ENCODE measurements around the gene A3GALT2.
A peak's percentile ranks its signal among the peaks of the same experiment; 100 is the strongest.

The A3GALT2 gene

DNA sequence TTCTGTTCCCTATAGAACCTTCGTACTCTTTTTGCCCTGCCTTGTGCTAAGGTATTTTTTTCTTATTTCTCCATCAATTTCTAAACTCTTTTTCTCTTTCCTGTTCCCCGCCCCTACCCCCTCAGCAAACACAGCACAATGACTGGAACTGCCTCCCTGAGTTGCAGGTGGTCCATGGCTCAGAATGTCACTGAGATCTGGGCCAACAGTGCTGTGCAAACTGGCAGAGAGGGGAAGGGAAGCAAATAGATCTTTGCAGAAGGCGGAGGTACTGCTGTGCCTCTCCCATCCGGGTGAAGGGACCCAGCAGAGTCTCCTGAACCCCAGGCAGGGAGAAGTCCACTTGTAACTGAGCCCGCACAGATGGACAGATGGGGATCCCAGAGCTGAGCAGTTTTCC, 32.6 kb upstream of the A3GALT2 start:
- Histone ChIP-seq H3K27ac (ENCODE audit: low read depth, low read length) (no peak overlapping the region), H3K9me3 (ENCODE audit: control insufficient read depth in 5 of 5, low read length in 5 of 5) (no peaks in the 10 kb centered on the region), H3K9ac (ENCODE audit: low read length in 5 of 5) (no peak overlapping the region), H3K4me3 (ENCODE audit: low read depth in 1 of 5, low read length in 5 of 5) (no peak overlapping the region), H3K4me1 (ENCODE audit: control insufficient read depth in 5 of 5, insufficient read depth in 5 of 5, low read length in 5 of 5) (peaks cover 0 to 17% (median 12%) of the 10 kb centered on the region in 5 donors), H3K27me3 (ENCODE audit: control insufficient read depth in 5 of 5, insufficient read depth in 4 of 5, low read length in 5 of 5) (no peaks in the 10 kb centered on the region), H3K36me3 (ENCODE audit: control insufficient read depth in 5 of 5, insufficient read depth in 5 of 5, low read length in 5 of 5) (peaks cover 0 to 15% (median 3%) of the 10 kb centered on the region in 5 donors)

DNA sequence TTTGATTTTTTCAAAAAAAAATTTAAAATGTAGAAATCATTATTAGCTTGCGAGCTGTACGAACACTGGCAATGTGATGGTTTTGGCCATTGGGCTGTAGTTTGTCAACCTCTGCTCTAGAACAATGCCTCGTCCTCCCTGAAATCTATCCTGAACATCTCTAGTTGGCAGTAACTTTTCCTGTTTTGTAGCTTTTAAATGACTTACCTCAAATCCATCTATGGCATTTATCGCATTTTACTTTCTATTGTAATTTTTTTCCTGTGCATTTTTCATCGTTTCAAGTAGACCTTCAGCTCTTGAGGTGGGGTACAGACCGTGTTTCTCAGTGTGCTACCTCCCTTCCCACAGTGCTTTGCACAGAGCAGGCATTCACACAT, 30.4 kb upstream of the A3GALT2 start:
- H3K9me3 ChIP-seq (ENCODE audit: control insufficient read depth in 5 of 5, low read length in 5 of 5), result no peaks in the 10 kb centered on the region
- H3K36me3 ChIP-seq (ENCODE audit: control insufficient read depth in 5 of 5, insufficient read depth in 5 of 5, low read length in 5 of 5), result peaks cover 0 to 9% (median 3%) of the 10 kb centered on the region in 5 donors
- H3K9ac ChIP-seq (ENCODE audit: low read length in 5 of 5), result no peak overlapping the region
- peaks cover 7 to 39% (median 34%) of the 10 kb centered on the region in 5 donors for H3K4me1 ChIP-seq (ENCODE audit: control insufficient read depth in 5 of 5, insufficient read depth in 5 of 5, low read length in 5 of 5)
- no peak overlapping the region for H3K27ac ChIP-seq (ENCODE audit: low read depth, low read length)
- H3K27me3 ChIP-seq (ENCODE audit: control insufficient read depth in 5 of 5, insufficient read depth in 4 of 5, low read length in 5 of 5), result no peaks in the 10 kb centered on the region
- no peak overlapping the region for H3K4me3 ChIP-seq (ENCODE audit: low read depth in 1 of 5, low read length in 5 of 5)

DNA sequence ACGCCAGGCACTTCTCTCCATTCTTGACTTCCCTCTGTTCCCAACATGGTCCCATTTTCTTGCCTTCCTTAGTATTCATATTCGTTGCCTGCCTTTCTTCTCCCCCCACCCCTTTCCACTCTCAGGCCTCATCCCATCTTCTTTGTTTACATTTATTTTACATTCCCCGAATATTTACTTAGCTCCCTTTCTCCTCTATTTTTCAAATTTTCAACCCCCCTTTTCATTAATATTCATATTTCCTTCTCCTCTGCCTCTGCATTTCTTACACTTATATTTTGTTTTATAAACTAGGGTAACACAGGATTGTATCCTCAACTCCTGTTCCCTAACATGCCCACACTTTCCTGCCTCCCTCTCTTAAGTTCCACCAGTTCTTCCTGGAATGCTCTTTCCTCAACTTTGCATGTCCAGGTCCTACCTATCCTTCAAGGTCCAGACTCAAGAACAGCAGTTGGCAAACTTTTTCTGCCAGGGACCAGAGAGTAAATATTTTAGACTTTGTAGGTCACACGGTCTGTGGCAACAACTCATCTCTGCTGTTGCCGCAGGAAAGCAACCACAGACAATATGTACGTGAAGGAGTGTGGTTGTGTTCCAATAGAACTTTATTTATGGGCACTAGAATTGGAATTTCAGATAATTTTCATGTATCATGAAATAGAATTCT, 29.8 kb upstream of the A3GALT2 start:
- peak overlapping the region; percentile 42 to 80 (median 76) for H3K4me3 ChIP-seq (ENCODE audit: low read depth in 1 of 5, low read length in 5 of 5)
- no peaks in the 10 kb centered on the region for H3K27me3 ChIP-seq (ENCODE audit: control insufficient read depth in 5 of 5, insufficient read depth in 4 of 5, low read length in 5 of 5)
- peak overlapping the region in 4 of 5 donors; percentile 63 to 79 (median 68) for H3K9ac ChIP-seq (ENCODE audit: low read length in 5 of 5)
- H3K4me1 ChIP-seq (ENCODE audit: control insufficient read depth in 5 of 5, insufficient read depth in 5 of 5, low read length in 5 of 5), result peaks cover 7 to 44% (median 37%) of the 10 kb centered on the region in 5 donors
- no peaks in the 10 kb centered on the region for H3K9me3 ChIP-seq (ENCODE audit: control insufficient read depth in 5 of 5, low read length in 5 of 5)
- peak overlapping the region; percentile 65 for H3K27ac ChIP-seq (ENCODE audit: low read depth, low read length)
- H3K36me3 ChIP-seq (ENCODE audit: control insufficient read depth in 5 of 5, insufficient read depth in 5 of 5, low read length in 5 of 5), result peaks cover 0 to 9% (median 3%) of the 10 kb centered on the region in 5 donors

DNA sequence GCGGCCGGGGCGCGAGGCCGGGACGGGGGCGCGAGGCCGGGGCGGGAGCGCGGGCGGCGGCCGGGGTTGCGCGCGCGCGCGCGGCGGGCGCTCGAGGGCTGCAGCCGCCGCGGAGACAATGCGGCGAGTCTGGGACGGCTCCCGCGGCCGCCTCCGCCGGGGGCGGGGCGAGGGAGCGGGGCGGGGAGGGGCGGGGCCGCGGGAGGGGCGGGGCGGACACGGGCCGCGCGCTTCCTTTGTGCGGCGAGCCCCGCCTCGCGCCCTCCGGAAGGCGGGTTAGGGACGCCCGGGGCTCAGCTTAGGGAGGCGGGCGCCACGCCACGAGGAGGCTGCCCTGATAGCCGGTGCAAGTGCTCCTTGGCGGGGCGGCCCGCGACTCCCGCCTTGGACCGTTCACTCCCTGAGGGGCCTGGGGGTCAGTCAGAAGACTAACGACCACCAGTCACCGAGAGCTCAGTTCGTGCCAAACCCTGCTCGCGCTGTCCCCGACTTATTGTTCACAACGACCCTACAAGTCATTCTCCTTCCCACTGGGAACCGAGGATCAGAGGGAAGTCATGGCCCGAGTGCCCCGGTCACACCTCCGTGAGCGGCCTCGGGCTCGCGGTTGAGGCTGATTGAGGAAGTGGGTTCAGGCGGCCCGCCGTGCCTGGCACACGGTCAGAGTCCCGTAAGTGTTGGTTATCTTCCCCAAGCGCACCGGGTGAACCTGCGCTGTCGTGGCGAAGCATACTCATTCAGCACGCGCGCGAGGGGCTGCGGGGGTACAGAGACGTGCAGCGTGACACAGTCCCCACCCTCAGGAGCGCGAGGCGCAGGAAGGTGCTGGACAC, 29.1 kb upstream of the A3GALT2 start:
- Histone ChIP-seq H3K9ac (ENCODE audit: low read length in 5 of 5) (peak overlapping the region; percentile 9 to 79 (median 68)), H3K27me3 (ENCODE audit: control insufficient read depth in 5 of 5, insufficient read depth in 4 of 5, low read length in 5 of 5) (no peaks in the 10 kb centered on the region), H3K27ac (ENCODE audit: low read depth, low read length) (peak overlapping the region; percentile 65), H3K9me3 (ENCODE audit: control insufficient read depth in 5 of 5, low read length in 5 of 5) (no peaks in the 10 kb centered on the region), H3K4me3 (ENCODE audit: low read depth in 1 of 5, low read length in 5 of 5) (peak overlapping the region; percentile 64 to 94 (median 85)), H3K4me1 (ENCODE audit: control insufficient read depth in 5 of 5, insufficient read depth in 5 of 5, low read length in 5 of 5) (peaks cover 9 to 51% (median 43%) of the 10 kb centered on the region in 5 donors), H3K36me3 (ENCODE audit: control insufficient read depth in 5 of 5, insufficient read depth in 5 of 5, low read length in 5 of 5) (peaks cover 0 to 9% (median 3%) of the 10 kb centered on the region in 5 donors)

DNA sequence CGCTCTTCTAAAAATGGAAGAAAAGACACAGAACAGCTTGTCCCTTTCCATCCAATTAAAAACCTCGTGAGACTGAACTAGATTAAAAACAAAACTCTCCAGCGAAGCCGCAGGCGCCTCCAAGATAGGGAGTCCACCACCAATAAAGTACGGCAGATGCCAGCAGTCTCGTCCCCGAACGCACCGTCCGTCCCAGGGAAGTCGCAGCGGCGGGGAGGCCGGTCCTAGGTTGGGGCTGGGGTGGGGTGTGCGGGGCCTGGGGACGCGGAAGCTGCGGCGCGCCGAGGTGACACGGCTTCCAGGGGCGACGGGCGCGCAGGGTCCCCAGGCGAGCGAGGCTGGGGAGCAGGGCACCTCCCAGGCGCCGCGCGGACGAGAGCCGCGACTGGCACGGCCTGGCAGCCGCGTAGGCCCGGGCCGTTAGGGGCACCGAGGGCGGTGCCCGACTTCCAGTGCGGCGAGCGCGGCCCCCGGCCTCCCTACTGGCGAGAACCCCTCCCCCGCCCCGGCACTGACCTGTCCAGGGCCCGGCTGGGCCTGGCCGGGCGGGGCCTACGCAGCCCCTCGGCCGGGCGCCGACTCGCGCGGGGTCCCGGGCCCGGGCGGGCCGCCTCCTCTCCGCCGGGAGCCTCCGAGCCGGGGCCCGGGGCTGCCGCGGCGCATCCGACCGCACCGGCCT, 28.3 kb upstream of the A3GALT2 start:
- Histone ChIP-seq H3K27me3 (ENCODE audit: control insufficient read depth in 5 of 5, insufficient read depth in 4 of 5, low read length in 5 of 5) (no peaks in the 10 kb centered on the region), H3K9me3 (ENCODE audit: control insufficient read depth in 5 of 5, low read length in 5 of 5) (no peaks in the 10 kb centered on the region), H3K4me3 (ENCODE audit: low read depth in 1 of 5, low read length in 5 of 5) (peak overlapping the region; percentile 80 to 94 (median 85)), H3K27ac (ENCODE audit: low read depth, low read length) (peak overlapping the region; percentile 87), H3K36me3 (ENCODE audit: control insufficient read depth in 5 of 5, insufficient read depth in 5 of 5, low read length in 5 of 5) (peaks cover 0 to 5% (median 2%) of the 10 kb centered on the region in 5 donors), H3K9ac (ENCODE audit: low read length in 5 of 5) (peak overlapping the region; percentile 76 to 88 (median 83)), H3K4me1 (ENCODE audit: control insufficient read depth in 5 of 5, insufficient read depth in 5 of 5, low read length in 5 of 5) (peaks cover 9 to 59% (median 47%) of the 10 kb centered on the region in 5 donors)

DNA sequence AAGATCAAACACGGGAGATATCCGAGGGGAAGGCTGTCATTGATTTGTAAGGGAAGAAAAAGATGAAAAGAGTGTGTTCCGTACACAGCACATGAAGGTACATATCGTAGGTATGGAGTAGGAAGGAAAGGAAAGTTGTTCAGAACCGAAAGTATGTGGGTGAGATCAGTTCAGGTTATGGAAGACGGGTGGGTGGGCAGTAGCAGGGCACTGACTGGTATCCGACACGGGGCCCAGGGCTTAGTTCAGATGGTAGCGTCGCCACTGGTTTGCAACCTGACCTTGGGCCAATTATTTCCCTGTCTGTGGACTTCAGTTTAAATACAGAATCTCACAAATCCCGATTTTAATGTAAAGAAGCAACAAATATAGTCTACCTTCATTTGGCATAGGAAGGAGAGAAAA, 27.8 kb upstream of the A3GALT2 start:
- Histone ChIP-seq H3K27me3 (ENCODE audit: control insufficient read depth in 5 of 5, insufficient read depth in 4 of 5, low read length in 5 of 5) (no peaks in the 10 kb centered on the region), H3K4me1 (ENCODE audit: control insufficient read depth in 5 of 5, insufficient read depth in 5 of 5, low read length in 5 of 5) (peaks cover 9 to 63% (median 47%) of the 10 kb centered on the region in 5 donors), H3K36me3 (ENCODE audit: control insufficient read depth in 5 of 5, insufficient read depth in 5 of 5, low read length in 5 of 5) (peaks cover 0 to 8% (median 0%) of the 10 kb centered on the region in 5 donors), H3K9me3 (ENCODE audit: control insufficient read depth in 5 of 5, low read length in 5 of 5) (no peaks in the 10 kb centered on the region), H3K9ac (ENCODE audit: low read length in 5 of 5) (peak overlapping the region; percentile 76 to 88 (median 83)), H3K27ac (ENCODE audit: low read depth, low read length) (peak overlapping the region; percentile 87), H3K4me3 (ENCODE audit: low read depth in 1 of 5, low read length in 5 of 5) (peak overlapping the region; percentile 80 to 94 (median 85))

GRCh38 chr1:33348194-33348593, 27.3 kb upstream of the A3GALT2 start:
- Histone ChIP-seq H3K36me3 (ENCODE audit: control insufficient read depth in 5 of 5, insufficient read depth in 5 of 5, low read length in 5 of 5) (peaks cover 0 to 8% (median 0%) of the 10 kb centered on the region in 5 donors), H3K4me3 (ENCODE audit: low read depth in 1 of 5, low read length in 5 of 5) (peak overlapping the region; percentile 80 to 94 (median 85)), H3K4me1 (ENCODE audit: control insufficient read depth in 5 of 5, insufficient read depth in 5 of 5, low read length in 5 of 5) (peaks cover 9 to 68% (median 52%) of the 10 kb centered on the region in 5 donors), H3K27ac (ENCODE audit: low read depth, low read length) (peak overlapping the region; percentile 87), H3K9me3 (ENCODE audit: control insufficient read depth in 5 of 5, low read length in 5 of 5) (no peaks in the 10 kb centered on the region), H3K9ac (ENCODE audit: low read length in 5 of 5) (peak overlapping the region in 4 of 5 donors; percentile 83 to 88 (median 85)), H3K27me3 (ENCODE audit: control insufficient read depth in 5 of 5, insufficient read depth in 4 of 5, low read length in 5 of 5) (no peaks in the 10 kb centered on the region)

- H3K9ac ChIP-seq (ENCODE audit: low read length in 5 of 5), result peak overlapping the region in 4 of 5 donors; percentile 53 to 87 (median 71)
- H3K4me1 ChIP-seq (ENCODE audit: control insufficient read depth in 5 of 5, insufficient read depth in 5 of 5, low read length in 5 of 5), result peaks cover 9 to 73% (median 57%) of the 10 kb centered on the region in 5 donors
- no peaks in the 10 kb centered on the region for H3K9me3 ChIP-seq (ENCODE audit: control insufficient read depth in 5 of 5, low read length in 5 of 5)
- peaks cover 0 to 8% (median 0%) of the 10 kb centered on the region in 5 donors for H3K36me3 ChIP-seq (ENCODE audit: control insufficient read depth in 5 of 5, insufficient read depth in 5 of 5, low read length in 5 of 5)
- peak overlapping the region; percentile 87 for H3K27ac ChIP-seq (ENCODE audit: low read depth, low read length)
- no peaks in the 10 kb centered on the region for H3K27me3 ChIP-seq (ENCODE audit: control insufficient read depth in 5 of 5, insufficient read depth in 4 of 5, low read length in 5 of 5)
- H3K4me3 ChIP-seq (ENCODE audit: low read depth in 1 of 5, low read length in 5 of 5), result peak overlapping the region; percentile 80 to 94 (median 85)
Measured at GRCh38 chr1:33347650-33347992, 26.7 kb upstream of the A3GALT2 start.

DNA sequence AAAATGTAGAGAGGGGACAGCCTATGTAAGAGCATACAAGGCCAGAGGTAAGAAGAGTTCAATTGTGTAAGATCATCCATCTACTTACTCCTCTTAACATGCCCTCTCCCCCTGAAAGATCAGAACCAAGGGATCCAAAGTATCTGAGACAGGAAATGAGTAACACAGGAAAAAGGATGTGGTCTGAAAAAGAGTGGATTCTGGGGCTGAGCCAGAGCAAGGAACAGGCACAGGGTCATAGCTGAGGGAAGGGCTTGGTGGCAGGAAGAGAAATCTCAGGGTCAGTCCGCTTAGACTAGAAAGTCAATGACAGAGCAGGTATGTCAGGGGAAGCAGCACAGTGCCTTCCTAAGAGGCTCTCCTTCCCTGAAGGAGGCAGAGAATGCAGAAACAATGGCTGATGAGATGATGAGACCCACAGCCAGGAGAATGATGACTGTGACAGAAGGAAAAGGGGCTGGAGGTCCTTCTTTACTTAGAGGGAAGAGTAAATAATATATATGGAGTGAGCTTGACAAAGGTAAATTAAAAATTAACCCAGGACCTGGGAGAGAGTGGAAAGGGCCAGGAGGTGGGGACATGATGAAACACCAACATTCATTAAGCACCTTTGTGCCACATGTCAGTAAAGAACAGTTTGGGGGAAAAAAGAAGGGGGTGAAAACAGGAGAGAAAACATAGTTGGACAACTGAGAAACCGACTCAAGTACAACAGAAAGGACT, 26.2 kb upstream of the A3GALT2 start:
- H3K36me3 ChIP-seq (ENCODE audit: control insufficient read depth in 5 of 5, insufficient read depth in 5 of 5, low read length in 5 of 5), result peaks cover 0 to 8% (median 1%) of the 10 kb centered on the region in 5 donors
- no peaks in the 10 kb centered on the region for H3K9me3 ChIP-seq (ENCODE audit: control insufficient read depth in 5 of 5, low read length in 5 of 5)
- peak overlapping the region in 4 of 5 donors; percentile 53 to 87 (median 71) for H3K9ac ChIP-seq (ENCODE audit: low read length in 5 of 5)
- H3K4me1 ChIP-seq (ENCODE audit: control insufficient read depth in 5 of 5, insufficient read depth in 5 of 5, low read length in 5 of 5), result peaks cover 12 to 78% (median 62%) of the 10 kb centered on the region in 5 donors
- H3K27me3 ChIP-seq (ENCODE audit: control insufficient read depth in 5 of 5, insufficient read depth in 4 of 5, low read length in 5 of 5), result no peaks in the 10 kb centered on the region
- peak overlapping the region; percentile 80 to 94 (median 85) for H3K4me3 ChIP-seq (ENCODE audit: low read depth in 1 of 5, low read length in 5 of 5)
- peak overlapping the region; percentile 87 for H3K27ac ChIP-seq (ENCODE audit: low read depth, low read length)
